HG03095 (cell line): ENCODE data around the gene NAXD.
"Not testable (repeated sequence)": the region's sequence is repeated elsewhere in the genome, so short reads cannot be mapped to it uniquely, and the experiment has no call there.

Experiments used
- ATAC-seq: cut with Tn5 transposase; IDR thresholded peaks from one replicate; pipeline ENCODE4 v1.9.1; 2021; ENCODE audit warnings: moderate library complexity; ENCODE audit not compliant: unreplicated experiment

NAXD gene

DNA sequence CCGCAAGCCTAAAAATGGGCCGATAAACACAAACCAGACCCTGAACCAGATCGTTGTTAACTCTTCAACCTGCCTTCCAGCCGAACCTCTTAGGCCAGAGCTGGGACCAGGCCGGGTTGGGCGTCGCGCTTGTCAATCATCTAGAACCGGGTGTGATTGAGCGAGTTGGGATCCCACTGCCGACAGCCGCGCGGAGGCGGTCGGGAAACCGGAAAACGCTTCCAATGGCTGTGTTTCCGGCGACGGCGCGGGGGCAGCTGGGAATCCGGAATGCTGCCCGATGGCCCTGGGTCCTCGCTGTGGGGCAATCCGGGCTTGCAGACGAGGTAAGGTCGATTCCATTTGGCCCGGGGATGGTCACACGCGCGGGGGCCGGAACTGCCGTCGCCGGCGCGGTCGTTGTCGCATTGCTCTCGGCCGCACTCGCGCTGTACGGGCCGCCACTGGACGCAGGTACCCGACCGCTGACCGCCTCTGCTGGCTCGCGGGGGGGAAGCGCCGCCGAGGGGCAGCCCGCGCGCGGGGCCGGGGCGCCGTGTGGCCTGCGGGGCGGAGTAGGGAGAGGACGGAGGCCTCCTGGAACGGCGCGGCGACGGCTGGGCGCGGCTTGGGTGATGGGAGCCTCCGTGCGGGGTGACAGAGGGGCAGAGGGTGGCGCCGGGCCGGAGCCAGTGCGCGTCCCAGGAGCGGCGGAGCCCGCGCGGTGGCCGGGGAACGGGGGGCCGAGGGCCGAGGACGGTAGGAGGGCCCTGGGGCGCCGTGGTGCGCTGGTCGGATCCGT is at the start of gene NAXD:
NAXD (plus strand) TSS at position 224 of the 781 bp plus-strand sequence; CDS start at position 281, 57 bp downstream.
- ATAC-seq: peak; percentile 53

DNA sequence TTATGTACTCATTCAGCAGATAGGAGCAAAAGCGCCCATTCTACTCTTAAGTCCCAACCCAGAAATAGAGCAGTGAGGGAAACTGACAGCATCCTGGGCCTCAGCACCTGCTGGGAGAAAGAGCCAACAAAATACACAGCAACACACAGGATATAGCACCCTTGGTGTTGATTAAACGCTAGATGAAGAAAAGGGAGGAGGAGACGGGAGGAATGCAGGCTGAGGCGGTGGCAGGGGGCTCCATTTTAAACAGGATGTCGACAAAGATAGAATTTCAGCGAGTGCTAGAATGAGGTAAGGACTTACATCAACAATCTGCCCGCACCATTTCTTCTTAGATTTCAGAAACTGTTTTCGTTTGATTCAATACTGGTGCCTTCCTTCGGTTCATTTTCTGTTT is 49.2 kb upstream of the NAXD start:
- ATAC-seq: no peak

DNA sequence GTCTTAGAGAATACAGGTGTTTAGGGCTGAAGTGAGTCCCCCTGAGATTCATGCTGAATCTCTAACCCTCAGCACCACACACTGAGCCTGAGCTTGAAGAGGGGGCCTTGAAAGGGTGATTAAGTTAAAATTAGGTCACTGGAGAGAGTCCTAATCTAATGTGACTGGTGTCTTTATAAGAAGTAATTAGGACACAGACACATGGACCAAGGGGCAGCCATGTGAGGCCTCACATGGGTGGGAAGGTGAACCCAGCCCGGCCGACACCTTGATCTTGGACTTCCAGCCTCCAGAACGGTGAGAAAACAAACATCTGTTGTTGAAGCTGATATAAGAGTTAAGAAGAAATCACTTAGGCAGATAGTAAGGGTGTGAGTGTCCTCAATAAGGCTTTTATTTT is 46.7 kb upstream of the NAXD start:
- ATAC-seq: no peak

DNA sequence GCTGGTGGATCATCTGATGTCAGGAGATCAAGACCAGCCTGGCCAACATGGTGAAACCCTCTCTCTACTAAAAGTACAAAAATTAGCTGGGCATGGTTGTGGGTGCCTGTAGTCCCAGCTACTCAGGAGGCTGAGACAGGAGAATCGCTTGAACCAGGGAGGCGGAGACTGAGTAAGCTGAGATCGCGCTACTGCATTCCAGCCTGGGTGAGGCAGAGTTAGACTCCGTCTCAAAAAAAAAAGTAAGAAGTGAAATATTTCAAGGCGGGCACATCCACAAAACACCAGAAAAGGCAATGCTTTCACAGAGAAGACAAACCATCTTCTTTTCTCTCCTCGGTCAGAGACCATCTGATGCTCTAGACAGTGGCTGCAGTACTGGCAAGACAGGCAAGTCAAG is 45.4 kb upstream of the NAXD start:
- not testable (repeated sequence) for ATAC-seq

GRCh38 chr13:110570886-110571285 is 44.5 kb upstream of the NAXD start:
- ATAC-seq: no peak

GRCh38 chr13:110571896-110572777 is 43.2 kb upstream of the NAXD start:
- ATAC-seq: no peak

DNA sequence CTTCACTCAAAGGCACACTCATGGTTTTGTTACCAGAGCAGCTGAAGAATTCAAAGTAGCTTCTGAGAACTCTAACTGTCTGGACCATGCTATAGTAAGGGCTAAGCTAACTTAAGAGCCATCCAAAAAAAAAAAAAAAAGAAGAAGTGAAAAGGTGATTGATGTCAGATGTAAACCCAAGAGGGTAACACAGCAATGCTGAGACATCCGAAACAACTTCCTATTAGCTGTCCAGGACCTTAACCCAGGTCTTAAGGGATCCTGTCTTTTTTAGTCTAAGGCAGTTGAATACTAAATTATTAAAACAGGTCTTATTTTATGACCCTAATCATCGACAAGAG is 42.6 kb upstream of the NAXD start:
- ATAC-seq: peak; percentile 61

GRCh38 chr13:110574161-110574560 is 41.2 kb upstream of the NAXD start:
- ATAC-seq: no peak

GRCh38 chr13:110575322-110576069 is 39.8 kb upstream of the NAXD start:
- ATAC-seq: peak; percentile 79

GRCh38 chr13:110576070-110576394 is 39.3 kb upstream of the NAXD start:
- ATAC-seq: no peak

GRCh38 chr13:110576736-110577476 is 38.4 kb upstream of the NAXD start:
- no peak for ATAC-seq

DNA sequence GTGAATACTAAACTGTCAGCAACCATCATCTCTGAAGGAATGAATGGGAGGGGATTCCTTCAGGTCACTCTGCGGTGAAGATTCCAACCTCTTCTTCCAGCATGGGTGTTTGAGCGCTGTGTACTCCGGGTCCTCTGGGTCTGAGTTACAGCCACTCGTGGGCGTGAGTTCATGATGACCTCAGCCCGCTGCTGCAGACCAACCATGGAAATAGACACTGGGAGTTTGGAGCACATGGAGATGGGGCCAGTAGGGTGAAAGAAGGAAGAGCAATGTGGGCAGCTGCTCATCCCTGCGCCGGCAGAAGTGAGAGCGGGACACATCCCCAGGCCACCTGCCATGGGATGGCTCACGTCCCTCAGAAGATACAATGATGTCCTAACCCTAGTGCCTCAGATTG is 37.0 kb upstream of the NAXD start:
- ATAC-seq: no peak

- ATAC-seq: no peak
Measured at GRCh38 chr13:110580800-110581199, 34.5 kb upstream of the NAXD start.

- ATAC-seq: no peak
Measured at GRCh38 chr13:110581506-110582185, 33.7 kb upstream of the NAXD start.

DNA sequence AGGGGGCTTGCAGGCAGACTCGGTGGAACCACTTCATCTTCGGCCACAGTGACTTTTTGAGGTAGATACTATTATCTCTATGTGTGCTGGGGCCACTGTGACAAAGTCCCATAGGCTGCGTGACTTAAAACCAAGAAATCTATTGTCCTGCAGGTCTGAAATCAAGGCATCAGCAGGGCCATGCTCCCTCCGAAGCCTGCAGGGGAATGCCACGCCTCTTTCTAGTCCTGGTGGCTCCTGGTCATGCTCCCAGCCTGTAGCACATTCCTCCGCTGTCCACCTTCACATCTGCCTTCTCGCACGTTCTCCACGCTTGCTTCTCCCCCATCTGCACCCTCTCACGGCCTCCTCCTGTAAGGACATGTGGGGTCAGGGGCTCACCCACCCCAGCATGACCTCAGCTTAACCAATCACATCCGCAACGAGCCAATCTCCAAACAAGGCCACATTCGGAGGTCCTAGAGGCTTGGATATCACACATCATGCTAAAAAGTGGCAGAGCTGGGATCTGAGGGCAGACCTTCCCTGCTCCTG is 32.9 kb upstream of the NAXD start:
- no peak for ATAC-seq

GRCh38 chr13:110583178-110583865 is 32.0 kb upstream of the NAXD start:
- no peak for ATAC-seq

- no peak for ATAC-seq
Measured at GRCh38 chr13:110589793-110590390, 25.5 kb upstream of the NAXD start.

- no peak for ATAC-seq
Measured at GRCh38 chr13:110590577-110590976, 24.8 kb upstream of the NAXD start.

GRCh38 chr13:110592665-110593064 is 22.7 kb upstream of the NAXD start:
- no peak for ATAC-seq
